Measurements from ENCODE around the gene CLIP2.

Gene CLIP2

GRCh38 chr7:74399006-74399405, 109.8 kb downstream of the CLIP2 start:
- peaks cover 0 to 4% of the 10 kb centered on the region in 2 experiments; a peak in 1 of 3 replicates for H3K36me3 ChIP-seq (ENCODE audit: control insufficient read depth in 2 of 2, insufficient read depth in 1 of 2, low read length in 2 of 2)
- H3K4me3 ChIP-seq (ENCODE audit: low read depth, low read length): no peak overlapping the region
- TF ChIP-seq ZNF157 (tag by site-specific recombination; IDR thresholded peaks at IDR 0.05): no peak
- no peak for TF ChIP-seq ZNF707 (tag by site-specific recombination; IDR thresholded peaks at IDR 0.05)
- TF ChIP-seq GFI1B (tag by site-specific recombination; IDR thresholded peaks at IDR 0.05): no peak
- no peak for TF ChIP-seq ZNF658 (tag by site-specific recombination; IDR thresholded peaks at IDR 0.05)
- no peak for TF ChIP-seq PRDM4 (tag by site-specific recombination; IDR thresholded peaks at IDR 0.05)
- no peak for TF ChIP-seq ZSCAN5A (tag by site-specific recombination; IDR thresholded peaks at IDR 0.05)
- TF ChIP-seq ZNF248 (tag by site-specific recombination; IDR thresholded peaks at IDR 0.05): no peak
- TF ChIP-seq KLF8 (tag by site-specific recombination; IDR thresholded peaks at IDR 0.05): no peak
- no peak for TF ChIP-seq ZNF792 (tag by site-specific recombination; IDR thresholded peaks at IDR 0.05)
- no peak for TF ChIP-seq HOXC10 (CRISPR knock-in tag; IDR thresholded peaks at IDR 0.05)
- H3K9me3 ChIP-seq (ENCODE audit: control insufficient read depth, insufficient read depth, low read depth, low read length): no peaks in the 10 kb centered on the region
- POLR2A ChIA-PET: no interaction called here
- no peaks in the 10 kb centered on the region for H3K4me1 ChIP-seq (ENCODE audit: control insufficient read depth, insufficient read depth, low read length)
- CTCF ChIA-PET: interaction anchor here (3.6 to 8.2 kb wide), 2 partner anchors 10 to 192 kb away, joined by 35 to 126 read pairs; partner anchors contain the start of gene LAT2
- no peak overlapping the region for H3K27ac ChIP-seq (ENCODE audit: extremely low read depth, low read depth, low read length)

- H3K27ac ChIP-seq (ENCODE audit: extremely low read depth, low read depth, low read length): no peak overlapping the region
- H3K9me3 ChIP-seq (ENCODE audit: control insufficient read depth, insufficient read depth, low read depth, low read length): no peaks in the 10 kb centered on the region
- ChIA-PET POLR2A (no interaction called here), CTCF (interaction anchor here (0.5 to 8.2 kb wide), 64 partner anchors 11 to 666 kb away, joined by 3 to 126 read pairs (median 4); partner anchors contain the start of genes LAT2 and LIMK1)
- H3K4me3 ChIP-seq (ENCODE audit: low read depth, low read length): no peak overlapping the region
- peaks cover 0 to 8% of the 10 kb centered on the region in 2 experiments; a peak in 1 of 3 replicates for H3K36me3 ChIP-seq (ENCODE audit: control insufficient read depth in 2 of 2, insufficient read depth in 1 of 2, low read length in 2 of 2)
- H3K4me1 ChIP-seq (ENCODE audit: control insufficient read depth, insufficient read depth, low read length): no peaks in the 10 kb centered on the region
- TF ChIP-seq ZFP69B (tag by site-specific recombination; IDR thresholded peaks at IDR 0.05): no peak
- TF ChIP-seq ZBTB6 (tag by site-specific recombination; IDR thresholded peaks at IDR 0.05): no peak
- no peak for TF ChIP-seq AEBP2 (tag by site-specific recombination; IDR thresholded peaks at IDR 0.05; ENCODE audit: borderline replicate concordance)
- TF ChIP-seq ZNF366 (tag by site-specific recombination; conservative IDR thresholded peaks at IDR 0.05): no peak
- TF ChIP-seq ZNF629 (tag by site-specific recombination; IDR thresholded peaks at IDR 0.05): no peak
- TF ChIP-seq ZSCAN23 (tag by site-specific recombination; IDR thresholded peaks at IDR 0.05): no peak
- TF ChIP-seq REPIN1 (tag by site-specific recombination; IDR thresholded peaks at IDR 0.05; ENCODE audit: low read depth): no peak
Measured at GRCh38 chr7:74400420-74401136, 111.4 kb downstream of the CLIP2 start.

Measured in HEK293 (cell line).